HG03439 (cell line): Measurements from ENCODE around the gene APOM.

ENCODE experiments used
- ATAC-seq: cut with Tn5 transposase; IDR thresholded peaks from one replicate; pipeline ENCODE4 v1.9.1; 2021; ENCODE audit warnings: mild to moderate bottlenecking, moderate library complexity; ENCODE audit not compliant: unreplicated experiment

The APOM gene

GRCh38 chr6:31655349-31656237 lies at the start of gene APOM:
Gene APOM, plus strand, starts transcription at chr6:31655894. Its CDS starts 73 bp downstream, at chr6:31655967.
- no peak for ATAC-seq

DNA sequence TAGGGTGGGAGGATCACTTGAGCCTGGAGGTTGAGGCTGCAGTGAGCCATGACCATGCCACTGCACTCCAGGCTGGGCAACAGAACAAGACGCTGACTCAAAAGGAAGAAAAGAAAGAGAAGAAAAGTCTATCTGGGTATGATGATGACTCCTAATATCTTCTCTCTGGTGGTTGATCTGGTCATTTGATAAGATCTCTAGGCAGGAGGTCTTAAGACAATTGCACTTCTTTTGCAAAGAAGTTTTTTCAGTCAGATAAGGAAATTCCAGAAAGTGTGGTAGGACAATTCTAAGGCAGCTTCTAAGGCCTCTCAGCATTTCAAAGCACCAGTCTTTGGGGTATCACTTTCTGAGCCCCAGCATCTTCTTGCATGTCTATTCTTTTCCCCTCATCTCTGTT lies 48.4 kb upstream of the APOM start:
- ATAC-seq, result no peak

DNA sequence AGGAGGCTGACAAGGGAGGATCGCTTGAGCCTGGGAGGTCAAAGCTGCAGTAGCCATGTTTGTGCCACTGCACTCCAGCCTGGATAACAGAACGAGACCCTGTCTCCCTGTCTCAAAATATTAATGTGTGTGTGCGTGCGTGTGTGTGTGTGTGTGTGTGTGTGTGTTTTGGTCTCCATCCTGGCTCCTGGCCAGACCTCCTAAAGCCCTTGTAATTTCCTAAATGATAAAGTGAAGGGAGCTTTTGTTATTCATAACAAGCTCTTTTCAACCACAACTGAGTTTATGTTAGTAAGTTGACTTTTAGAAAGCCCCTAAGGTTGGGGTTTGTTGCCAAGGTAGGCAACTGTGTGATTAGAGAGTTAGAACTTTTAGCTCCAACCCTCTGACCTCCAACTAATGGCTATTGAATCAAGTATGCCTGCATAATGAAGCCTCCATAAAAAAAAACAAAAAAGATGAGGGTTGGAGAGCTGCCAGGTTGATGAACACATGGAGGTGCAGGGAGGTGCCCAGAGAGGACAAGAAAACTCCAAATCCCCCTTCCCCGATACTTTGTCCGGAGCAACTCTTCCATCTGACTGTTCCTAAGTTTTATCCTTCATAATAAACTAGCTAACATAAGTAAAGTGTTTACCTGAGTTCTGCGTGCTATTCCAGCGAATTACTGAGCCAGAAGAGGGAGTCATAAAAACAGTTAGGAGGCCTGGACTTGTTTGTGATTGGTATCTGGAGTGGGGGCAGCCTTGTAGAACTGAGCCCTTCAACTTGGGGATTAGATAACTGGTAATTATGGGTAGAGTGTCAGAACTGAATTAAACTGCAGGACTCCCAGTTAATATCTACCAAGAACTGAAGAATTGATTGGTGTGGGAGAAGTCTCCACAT lies 45.9 kb upstream of the APOM start:
- no peak for ATAC-seq

- ATAC-seq, result no peak
Observed at GRCh38 chr6:31610968-31611367, 44.7 kb upstream of the APOM start.

DNA sequence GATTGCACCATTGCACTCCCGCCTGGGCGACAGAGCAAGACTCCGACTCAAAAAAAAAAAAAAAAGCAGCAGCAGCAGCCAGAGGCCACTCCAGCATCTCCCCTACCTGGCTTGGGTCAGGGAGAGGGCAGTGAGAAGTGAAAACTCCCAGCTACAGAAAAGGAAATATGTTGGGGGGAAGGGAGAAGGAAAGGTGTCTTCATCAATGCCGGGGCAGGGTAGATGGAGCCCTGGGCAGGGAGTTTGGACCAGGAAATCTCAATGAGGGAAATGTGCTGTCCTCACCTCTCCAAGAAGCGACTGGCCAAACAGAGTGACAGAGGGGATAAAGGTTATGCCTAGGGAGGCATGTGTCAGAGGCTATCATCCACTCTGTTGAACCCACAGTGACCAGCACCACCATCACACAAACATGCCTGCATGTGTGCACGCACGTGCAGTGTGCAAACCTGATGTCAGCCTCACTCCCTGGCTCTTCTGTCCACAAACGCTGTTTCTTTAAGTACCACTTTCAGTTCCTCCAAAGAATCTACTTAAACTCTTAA lies 41.5 kb upstream of the APOM start:
- ATAC-seq, result no peak

GRCh38 chr6:31614684-31615578 lies 40.8 kb upstream of the APOM start, which contains the start of gene AIF1:
Gene AIF1, plus strand, starts transcription at chr6:31615234. Its CDS starts 96 bp downstream, at chr6:31615330.
- ATAC-seq, result no peak

DNA sequence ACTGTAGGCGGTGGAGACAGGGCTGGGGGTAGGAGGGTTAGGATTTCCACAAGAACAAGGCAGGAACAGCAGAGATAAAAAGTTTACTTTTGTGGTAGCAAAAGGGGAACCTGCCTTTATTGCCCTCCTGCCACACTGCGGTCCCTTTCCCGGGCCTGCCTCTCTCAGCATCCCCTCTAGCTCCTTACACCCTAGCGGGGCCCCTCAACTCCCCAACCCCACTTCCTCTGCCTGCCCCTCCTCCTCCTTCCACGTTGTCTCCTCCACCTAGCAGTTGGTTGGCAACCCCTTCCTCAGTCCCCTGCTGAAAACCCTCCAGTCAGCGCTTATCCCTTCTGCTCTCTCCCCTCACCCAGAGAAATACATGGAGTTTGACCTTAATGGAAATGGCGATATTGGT lies 39.9 kb upstream of the APOM start:
- ATAC-seq, result no peak

GRCh38 chr6:31617010-31617409 lies 38.7 kb upstream of the APOM start:
- ATAC-seq, result no peak

DNA sequence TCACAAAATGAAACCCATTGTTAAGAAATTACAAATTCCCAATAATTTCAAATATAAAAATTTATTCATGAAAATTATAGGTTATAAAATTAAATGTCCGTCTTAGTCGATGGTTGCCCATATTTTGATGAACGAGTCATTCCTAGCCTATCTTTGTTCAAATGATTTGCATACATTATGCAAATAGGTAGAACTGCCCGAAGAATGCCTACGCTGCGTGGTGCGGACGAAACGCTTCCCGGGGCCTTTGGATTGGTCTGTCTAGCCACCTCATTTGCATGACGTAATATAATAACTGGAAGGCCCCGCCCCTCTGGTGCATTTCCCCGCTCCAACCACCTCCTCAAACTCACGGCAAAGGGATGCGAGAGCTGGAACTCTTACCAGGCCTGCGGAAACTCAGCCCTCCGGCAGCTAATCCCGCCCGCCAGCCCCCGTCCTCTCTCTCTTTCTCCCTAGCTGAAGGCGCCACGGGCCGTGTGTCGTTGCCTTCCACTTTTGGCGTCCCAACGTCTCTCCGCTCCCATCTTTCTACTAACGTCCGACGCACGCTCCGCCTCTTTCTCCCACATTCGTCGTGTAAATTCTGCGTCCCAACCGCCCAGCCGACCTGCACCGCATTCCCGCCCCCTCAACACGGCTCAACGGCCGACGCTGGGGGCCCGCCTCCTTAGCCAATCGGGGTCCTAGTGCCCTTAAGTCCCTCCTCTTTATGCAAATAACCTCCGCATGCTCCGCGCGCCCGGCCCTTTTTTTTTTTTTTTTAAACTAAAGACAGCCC lies 35.7 kb upstream of the APOM start:
- ATAC-seq, result peak; percentile 86

DNA sequence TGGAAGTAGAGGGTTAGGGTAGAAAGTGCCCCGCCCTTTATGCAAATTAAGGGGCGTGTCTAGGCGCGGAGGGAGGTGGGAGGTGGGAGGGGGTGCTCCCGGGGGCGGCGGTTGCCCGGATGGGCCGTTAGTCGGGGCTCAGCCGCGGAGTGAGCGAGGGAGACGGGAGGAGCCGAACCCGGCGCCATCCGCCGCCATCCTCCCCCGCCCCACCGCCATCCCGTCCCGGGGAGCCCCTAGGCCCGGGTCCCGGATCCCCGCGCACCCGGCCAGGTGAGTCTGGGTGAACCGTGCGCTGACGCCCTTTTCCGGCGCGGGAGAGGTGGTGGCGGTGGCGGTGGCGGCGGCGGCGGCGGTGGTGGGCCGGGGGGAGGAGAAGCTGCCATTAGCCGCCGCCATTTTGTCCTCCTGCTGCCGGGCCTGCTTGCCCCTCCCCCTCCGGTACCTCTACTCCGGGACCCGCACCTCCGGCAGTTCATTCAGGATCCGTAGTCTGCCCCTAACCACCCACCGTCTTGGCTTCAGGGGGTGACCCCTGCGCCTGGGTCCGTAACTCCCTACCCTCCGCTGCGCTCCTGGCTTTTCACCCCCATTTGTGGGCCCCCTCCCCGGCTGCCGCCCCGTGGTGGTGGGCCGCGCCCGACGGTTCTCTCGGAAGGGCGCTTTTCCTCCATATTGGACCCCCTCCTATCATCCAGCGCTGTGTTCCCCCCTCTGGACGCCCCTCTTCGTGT lies 34.9 kb upstream of the APOM start, which contains the start of gene PRRC2A:
PRRC2A (plus strand) TSS at position 130 of the 734 bp plus-strand sequence. CDS start 2,075 bp downstream, outside the sequence.
- peak; percentile 43 for ATAC-seq

- no peak for ATAC-seq
Observed at GRCh38 chr6:31621320-31621939, 34.3 kb upstream of the APOM start.

- ATAC-seq, result no peak
Observed at GRCh38 chr6:31621991-31622390, 33.7 kb upstream of the APOM start.

DNA sequence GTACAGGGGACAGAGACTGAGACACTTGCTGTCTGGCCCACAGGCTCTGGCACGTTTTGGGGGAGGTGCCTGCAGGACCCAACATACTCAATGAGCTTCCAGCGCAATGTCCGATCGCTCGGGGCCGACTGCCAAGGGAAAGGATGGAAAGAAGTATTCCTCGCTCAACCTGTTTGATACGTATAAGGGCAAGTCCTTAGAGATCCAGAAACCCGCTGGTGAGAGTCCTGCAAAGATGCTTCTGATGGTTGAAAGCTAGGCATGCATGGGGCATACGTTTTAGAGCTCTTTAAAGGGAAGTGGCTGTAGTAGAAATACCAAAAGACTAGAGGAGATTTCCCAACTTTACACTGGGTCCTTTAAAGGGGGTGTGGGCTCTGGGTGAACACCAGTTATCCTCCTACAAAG lies 33.0 kb upstream of the APOM start:
- no peak for ATAC-seq

DNA sequence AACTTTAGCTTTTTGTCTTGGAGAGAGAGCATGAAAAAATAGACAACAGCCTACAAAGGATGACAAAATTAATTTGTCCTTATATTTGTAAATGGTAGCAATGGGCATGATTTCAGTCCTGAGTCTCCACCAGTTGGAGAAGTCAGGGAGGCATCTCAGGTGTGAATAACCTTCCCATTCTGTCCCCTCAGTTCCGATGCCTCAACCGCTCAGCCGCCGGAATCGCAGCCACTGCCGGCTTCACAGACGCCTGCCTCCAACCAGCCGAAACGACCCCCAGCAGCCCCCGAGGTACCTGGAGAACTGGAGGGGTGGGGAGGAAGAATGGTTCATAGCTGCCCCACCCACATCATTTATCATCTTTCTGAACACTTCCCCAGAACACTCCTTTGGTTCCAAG lies 31.6 kb upstream of the APOM start:
- no peak for ATAC-seq

- no peak for ATAC-seq
Observed at GRCh38 chr6:31626952-31627351, 28.7 kb upstream of the APOM start.

GRCh38 chr6:31627690-31628287 lies 27.9 kb upstream of the APOM start:
- ATAC-seq, result no peak

DNA sequence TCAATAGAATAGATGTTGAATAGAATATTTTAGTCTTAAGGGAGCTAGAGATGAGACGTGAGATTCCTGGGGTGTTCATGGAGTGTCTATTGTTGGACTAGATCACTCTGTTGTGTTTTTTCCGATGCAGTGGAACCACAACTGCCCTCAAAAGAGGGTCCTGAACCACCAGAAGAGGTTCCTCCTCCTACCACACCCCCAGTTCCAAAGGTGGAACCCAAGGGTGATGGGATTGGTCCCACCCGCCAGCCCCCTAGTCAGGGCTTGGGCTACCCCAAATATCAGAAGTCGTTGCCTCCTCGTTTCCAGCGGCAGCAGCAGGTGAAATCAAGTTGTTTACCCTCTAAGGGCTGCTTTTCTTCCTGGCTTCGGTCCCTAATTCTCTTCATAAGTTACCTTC lies 26.7 kb upstream of the APOM start:
- no peak for ATAC-seq
